Keratinocyte (primary cell): Measurements from ENCODE around the gene TNRC18.

Source experiments
- CTCF ChIP-seq, 3 experiments: IDR thresholded peaks in 1 of 3; conservative IDR thresholded peaks in 1 of 3; optimal IDR thresholded peaks in 1 of 3; 2 replicates in 2 of 3; 3 replicates in 1 of 3; pipeline versions ENCODE3 to v1.5.1; 2011; ENCODE audit warnings: low read length in 3 of 3, mild to moderate bottlenecking in 3 of 3, moderate library complexity in 2 of 3, control low read depth in 1 of 3, inconsistent platforms in 1 of 3; ENCODE audit not compliant: insufficient read depth in 2 of 3; ENCODE audit errors: extremely low read depth in 1 of 3
- EZH2 ChIP-seq: IDR thresholded peaks from one replicate; pipeline ENCODE4 v1.6.1; 2012; ENCODE audit warnings: inconsistent platforms, mild to moderate bottlenecking, low read length, moderate library complexity

- no peak for TF ChIP-seq CTCF (optimal IDR thresholded peaks at IDR 0.05 in 1 of 3, IDR thresholded peaks at IDR 0.05 in 1 of 3, conservative IDR thresholded peaks at IDR 0.05 in 1 of 3; ENCODE audit: extremely low read depth in 1 of 3, insufficient read depth in 2 of 3, low read length in 3 of 3)
- TF ChIP-seq EZH2 = no peak
Observed at GRCh38 chr7:5361446-5362127, 62.0 kb downstream of the TNRC18 start.
